SK-N-MC (cell line): Measurements from ENCODE around the gene KCNT1.

ENCODE experiments used
- DNase-seq: peaks from one replicate; pipeline ENCODE4 v3.0.0-alpha.2; 2011; ENCODE audit warnings: low read depth, low spot score
- H3K27ac ChIP-seq: fragments of 200-600 bp; sonication (generic); 2 replicates; pipeline ENCODE4 v1.5.1; 2016; ENCODE audit warnings: mixed run types
- H3K36me3 ChIP-seq: fragments of 200-600 bp; sonication (generic); 2 replicates; pipeline ENCODE4 v1.6.1; 2017; ENCODE audit warnings: antibody characterized with exemption, low read length, mixed read lengths; ENCODE audit not compliant: insufficient read depth
- H3K4me3 ChIP-seq: fragments of 200-600 bp; sonication (generic); 2 replicates; pipeline ENCODE4 v1.5.1; 2016
- H3K9ac ChIP-seq: fragments of 200-600 bp; sonication (generic); 2 replicates; pipeline ENCODE4 v1.8.0; 2017; ENCODE audit warnings: mixed run types, mixed read lengths; ENCODE audit not compliant: insufficient read length
- H3K9me3 ChIP-seq: fragments of 200-600 bp; sonication (generic); 2 replicates; pipeline ENCODE4 v1.6.1; 2017; ENCODE audit warnings: low read depth, mild to moderate bottlenecking, antibody characterized with exemption, low read length, moderate library complexity, mixed read lengths
- EZH2 ChIP-seq: fragments of 200-600 bp; sonication (generic); IDR thresholded peaks from one replicate; pipeline ENCODE4 v1.6.1; 2017; ENCODE audit warnings: antibody characterized with exemption
- FOXP2 ChIP-seq: optimal IDR thresholded peaks from 2 replicates; pipeline ENCODE3; 2011; ENCODE audit warnings: mild to moderate bottlenecking, moderate library complexity; ENCODE audit not compliant: insufficient read depth; ENCODE audit errors: extremely low read length, control extremely low read depth
- POLR2AphosphoS5 ChIP-seq: IDR thresholded peaks from 2 replicates; pipeline ENCODE4 v1.6.1; 2012; ENCODE audit warnings: mild to moderate bottlenecking, low read depth, low read length, borderline replicate concordance

KCNT1 gene

GRCh38 chr9:135743546-135744332, 41.8 kb downstream of the KCNT1 start:
- H3K27ac ChIP-seq: no peak overlapping the region
- no peak for DNase-seq
- H3K9me3 ChIP-seq: no peaks in the 10 kb centered on the region
- H3K4me3 ChIP-seq: no peak overlapping the region
- TF ChIP-seq EZH2 (no peak), POLR2AphosphoS5 (no peak), FOXP2 (no peak)
- no peak overlapping the region for H3K9ac ChIP-seq
- no peaks in the 10 kb centered on the region for H3K36me3 ChIP-seq

DNA sequence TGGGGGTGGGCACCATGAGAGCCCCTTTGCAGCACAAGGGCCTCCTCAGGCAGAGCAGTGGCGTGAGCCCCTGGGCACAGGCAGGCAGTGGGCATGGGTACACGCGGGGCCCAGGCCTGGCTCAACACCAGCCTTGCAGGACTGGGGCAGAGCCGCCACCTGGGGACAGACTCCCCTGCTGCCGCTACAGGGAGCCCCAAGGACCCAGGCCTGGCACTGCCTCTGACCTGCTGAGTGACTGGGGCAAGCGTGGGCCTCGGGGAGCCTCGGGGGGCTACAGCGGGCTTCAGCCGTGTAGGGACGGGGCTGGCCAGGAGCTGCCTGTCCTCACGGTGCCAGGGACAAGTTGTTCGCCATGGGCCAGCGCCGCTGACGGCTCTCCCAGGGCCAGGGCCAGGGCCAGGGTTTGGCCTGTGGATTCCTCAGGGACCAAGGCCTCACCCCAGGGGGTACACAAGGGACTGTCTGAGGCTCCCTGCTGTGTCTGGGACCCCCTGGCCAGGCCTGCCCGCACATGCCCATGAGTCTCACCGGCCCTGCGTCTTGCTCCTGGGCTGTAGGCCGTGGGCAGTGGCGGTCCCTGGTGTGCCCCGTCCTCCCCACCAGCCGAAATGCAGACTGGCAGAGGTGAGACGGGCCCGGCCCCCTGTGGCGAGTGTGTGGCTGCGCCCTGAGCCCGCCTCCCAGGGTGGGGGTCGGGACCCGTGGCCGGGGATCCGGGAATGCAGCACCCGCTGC, 42.5 kb downstream of the KCNT1 start:
- no peak overlapping the region for H3K27ac ChIP-seq
- H3K9ac ChIP-seq: no peak overlapping the region
- no peak overlapping the region for H3K4me3 ChIP-seq
- no peak for DNase-seq
- TF ChIP-seq POLR2AphosphoS5 (no peak), FOXP2 (no peak), EZH2 (no peak)
- no peaks in the 10 kb centered on the region for H3K9me3 ChIP-seq
- no peaks in the 10 kb centered on the region for H3K36me3 ChIP-seq

GRCh38 chr9:135745189-135745588, 43.2 kb downstream of the KCNT1 start:
- no peak overlapping the region for H3K27ac ChIP-seq
- DNase-seq: no peak

DNA sequence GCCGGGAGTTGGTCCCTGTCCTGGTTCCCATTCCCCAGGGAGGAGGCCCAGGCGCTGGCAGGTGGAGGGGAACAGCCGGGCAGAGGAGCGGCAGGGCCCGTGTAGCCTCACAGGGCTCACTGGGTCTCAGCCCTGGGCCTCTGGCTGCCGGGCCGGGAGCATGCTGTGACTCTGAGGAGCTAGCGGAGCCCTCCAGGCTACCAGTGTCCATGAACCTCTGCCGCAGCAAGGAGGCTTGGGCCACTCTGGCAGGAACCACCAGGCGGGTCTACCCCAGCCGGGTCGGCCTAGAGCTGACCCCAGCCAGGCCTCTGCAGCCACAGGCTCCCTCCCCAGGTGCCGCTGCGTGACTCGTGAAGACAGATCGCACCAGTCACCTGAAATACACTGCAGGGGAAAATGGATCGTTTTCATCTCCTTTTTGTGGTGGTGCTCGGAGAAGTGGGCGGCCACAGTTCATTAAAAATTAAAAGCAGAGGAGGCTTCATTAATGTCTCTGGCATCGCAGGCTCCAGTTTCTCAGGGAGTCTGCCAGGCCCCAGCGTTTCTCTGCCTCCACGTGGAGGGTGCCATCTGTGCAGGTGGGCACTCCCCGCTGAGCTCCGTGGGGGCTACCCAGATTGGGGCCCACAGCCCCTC, 43.8 kb downstream of the KCNT1 start:
- DNase-seq: no peak
- H3K36me3 ChIP-seq: no peaks in the 10 kb centered on the region
- TF ChIP-seq FOXP2 (no peak), POLR2AphosphoS5 (no peak), EZH2 (no peak)
- no peak overlapping the region for H3K4me3 ChIP-seq
- no peaks in the 10 kb centered on the region for H3K9me3 ChIP-seq
- H3K9ac ChIP-seq: no peak overlapping the region
- no peak overlapping the region for H3K27ac ChIP-seq

More at GRCh38 chr9:135745189-135745588, 43.2 kb downstream of the KCNT1 start:
- no peak for TF ChIP-seq FOXP2
- no peak for TF ChIP-seq EZH2
- no peak for TF ChIP-seq POLR2AphosphoS5
- no peaks in the 10 kb centered on the region for H3K36me3 ChIP-seq
- no peak overlapping the region for H3K9ac ChIP-seq
- H3K4me3 ChIP-seq: no peak overlapping the region
- no peaks in the 10 kb centered on the region for H3K9me3 ChIP-seq

DNA sequence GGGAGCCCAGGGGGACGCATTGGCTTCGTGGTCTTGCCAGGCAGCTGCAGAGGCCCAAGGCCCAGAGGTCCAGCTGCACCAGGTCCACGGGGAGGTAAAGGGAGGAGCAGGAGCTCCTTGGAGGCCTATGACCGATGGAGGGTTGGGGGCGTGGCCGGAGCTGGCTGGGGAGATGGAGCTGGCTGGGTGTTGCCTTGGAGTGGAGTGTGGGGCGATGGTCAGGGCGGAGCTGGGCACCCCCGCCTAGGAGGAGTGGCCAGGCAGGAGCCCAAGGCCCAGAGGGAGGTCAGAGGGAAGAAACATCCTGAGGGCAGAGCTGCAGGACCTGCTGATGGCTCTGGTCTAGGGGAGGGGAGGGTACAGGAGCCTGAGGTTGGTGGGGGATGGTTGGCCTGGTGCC, 44.6 kb downstream of the KCNT1 start:
- TF ChIP-seq EZH2 (no peak), FOXP2 (no peak), POLR2AphosphoS5 (no peak)
- H3K9me3 ChIP-seq: no peaks in the 10 kb centered on the region
- DNase-seq: no peak
- H3K27ac ChIP-seq: no peak overlapping the region
- H3K4me3 ChIP-seq: no peak overlapping the region
- H3K9ac ChIP-seq: no peak overlapping the region
- no peaks in the 10 kb centered on the region for H3K36me3 ChIP-seq

- Histone ChIP-seq H3K27ac (no peak overlapping the region), H3K4me3 (no peak overlapping the region)
- TF ChIP-seq FOXP2: no peak
- TF ChIP-seq EZH2: no peak
Measured at GRCh38 chr9:135747311-135747710, 45.3 kb downstream of the KCNT1 start.

GRCh38 chr9:135748676-135749075, 46.7 kb downstream of the KCNT1 start:
- Histone ChIP-seq H3K4me3 (no peak overlapping the region), H3K27ac (no peak overlapping the region), H3K36me3 (no peaks in the 10 kb centered on the region), H3K9me3 (no peaks in the 10 kb centered on the region), H3K9ac (no peak overlapping the region)
- DNase-seq: no peak
- TF ChIP-seq POLR2AphosphoS5 (no peak), FOXP2 (no peak), EZH2 (no peak)

More at GRCh38 chr9:135747311-135747710, 45.3 kb downstream of the KCNT1 start:
- H3K9me3 ChIP-seq: no peaks in the 10 kb centered on the region
- no peaks in the 10 kb centered on the region for H3K36me3 ChIP-seq
- no peak for DNase-seq
- no peak overlapping the region for H3K9ac ChIP-seq

GRCh38 chr9:135749171-135750045, 47.4 kb downstream of the KCNT1 start:
- no peaks in the 10 kb centered on the region for H3K9me3 ChIP-seq
- no peak overlapping the region for H3K9ac ChIP-seq
- H3K36me3 ChIP-seq: no peaks in the 10 kb centered on the region
- DNase-seq: no peak
- TF ChIP-seq FOXP2 (no peak), EZH2 (no peak), POLR2AphosphoS5 (no peak)
- no peak overlapping the region for H3K4me3 ChIP-seq
- no peak overlapping the region for H3K27ac ChIP-seq
